Measurements from ENCODE around the gene ATN1. TPM values are rescaled to one million over a fixed set of nuclear protein-coding genes. Genes with fewer than 3 reads are reported as not detected.

Gene ATN1
- polyA plus RNA-seq, 3 donors, result 0.40 to 10.6 TPM; not detected in 1

GRCh38 chr12:6946033-6946919 lies 18.5 kb downstream of the ATN1 start:
- no peaks in the 10 kb centered on the region for H3K36me3 ChIP-seq (replicated peaks in 1 of 2; ENCODE audit: control insufficient read depth in 1 of 2, insufficient read depth in 2 of 2, low read length in 2 of 2)
- intact Hi-C loops (cut with micrococcal nuclease), result loop anchor here in 1 of 2 donors (1.0 kb wide), 1 partner anchor 18 kb away; no protein-coding TSS in a partner anchor

More at GRCh38 chr12:6946033-6946919, 18.5 kb downstream of the ATN1 start:
- DNase-seq, result peak in 1 of 3 donors; percentile 70
- Mint-ChIP-seq H3K9me3 (peaks cover 0 to 2% (median 0%) of the 10 kb centered on the region in 7 donors), H3K4me3 (peak overlapping the region; percentile 72 to 88), H3K36me3 (peaks cover under 1 to 3% of the 10 kb centered on the region in 2 donors), H3K27ac (peak overlapping the region; percentile 43 to 84 (median 70)), H3K4me1 (peaks cover 80% of the 10 kb centered on the region), H3K27me3 (ENCODE audit: low read depth in 3 of 3) (peaks cover 0 to 2% (median 0%) of the 10 kb centered on the region in 3 donors)
- Histone ChIP-seq H3K9me3 (replicated peaks in 1 of 2; ENCODE audit: control insufficient read depth in 1 of 2, insufficient read depth in 1 of 2, low read length in 2 of 2) (no peaks in the 10 kb centered on the region), H4K20me1 (ENCODE audit: insufficient read depth, low read length) (no peaks in the 10 kb centered on the region), H2AFZ (ENCODE audit: insufficient read depth, low read depth, low read length, poor library complexity, severe bottlenecking) (peak overlapping the region; percentile 65), H3K9ac (ENCODE audit: insufficient read depth, low read length, poor library complexity, severe bottlenecking) (peak overlapping the region; percentile 11), H3K4me3 (replicated peaks in 1 of 3; ENCODE audit: low read depth in 2 of 3, low read length in 3 of 3) (peak overlapping the region; percentile 7 to 72 (median 36)), H3K27me3 (ENCODE audit: control insufficient read depth in 2 of 2, insufficient read depth in 2 of 2, low read length in 2 of 2) (no peaks in the 10 kb centered on the region), H3K27ac (ENCODE audit: low read depth in 1 of 2, low read length in 2 of 2) (peak overlapping the region; percentile 27 to 39), H3K4me2 (replicated peaks; ENCODE audit: extremely low read depth, low read length, poor library complexity, severe bottlenecking) (peak overlapping the region; percentile 73), H3K4me1 (ENCODE audit: control insufficient read depth in 1 of 2, insufficient read depth in 2 of 2, low read length in 2 of 2) (peaks cover 77 to 84% of the 10 kb centered on the region in 2 donors), H3K79me2 (ENCODE audit: insufficient read depth, low read length) (peaks cover 24% of the 10 kb centered on the region)
- no peak for TF ChIP-seq CTCF (IDR thresholded peaks at IDR 0.05)
- WGBS (ENCODE audit: insufficient coverage), result 2% methylated on average over 16 of the region's 32 CpGs
